Panc1 (cell line): ENCODE measurements around the gene CHRNA1.

Source experiments
- POLR2AphosphoS5 ChIP-seq: IDR thresholded peaks from 2 replicates; pipeline ENCODE4 v1.6.1; 2012; ENCODE audit warnings: mild to moderate bottlenecking, low read depth, low read length, moderate library complexity
- REST ChIP-seq, 2 experiments: IDR thresholded peaks; 2 replicates each; pipeline ENCODE4 v1.6.1; 2011 to 2012; ENCODE audit warnings: low read depth in 2 of 2, control low read depth in 1 of 2, low read length in 1 of 2, mild to moderate bottlenecking in 1 of 2, moderate library complexity in 1 of 2; ENCODE audit not compliant: insufficient read depth in 1 of 2
- SIN3A ChIP-seq: IDR thresholded peaks from 2 replicates; pipeline ENCODE4 v1.6.1; 2012; ENCODE audit warnings: low read depth, mild to moderate bottlenecking, low read length, moderate library complexity, borderline replicate concordance; ENCODE audit not compliant: insufficient read depth
- TCF7L2 ChIP-seq: IDR thresholded peaks from 2 replicates; pipeline ENCODE4 v1.6.1; 2011; ENCODE audit warnings: mild to moderate bottlenecking, low read depth, low read length, inconsistent platforms
- TF ChIP-seq, protein P1 (sequence below): fragments of 450-650 bp; IDR thresholded peaks from 2 replicates; pipeline ENCODE4 v1.5.1; 2017; ENCODE audit warnings: mild to moderate bottlenecking

- TF ChIP-seq, protein P1, sequence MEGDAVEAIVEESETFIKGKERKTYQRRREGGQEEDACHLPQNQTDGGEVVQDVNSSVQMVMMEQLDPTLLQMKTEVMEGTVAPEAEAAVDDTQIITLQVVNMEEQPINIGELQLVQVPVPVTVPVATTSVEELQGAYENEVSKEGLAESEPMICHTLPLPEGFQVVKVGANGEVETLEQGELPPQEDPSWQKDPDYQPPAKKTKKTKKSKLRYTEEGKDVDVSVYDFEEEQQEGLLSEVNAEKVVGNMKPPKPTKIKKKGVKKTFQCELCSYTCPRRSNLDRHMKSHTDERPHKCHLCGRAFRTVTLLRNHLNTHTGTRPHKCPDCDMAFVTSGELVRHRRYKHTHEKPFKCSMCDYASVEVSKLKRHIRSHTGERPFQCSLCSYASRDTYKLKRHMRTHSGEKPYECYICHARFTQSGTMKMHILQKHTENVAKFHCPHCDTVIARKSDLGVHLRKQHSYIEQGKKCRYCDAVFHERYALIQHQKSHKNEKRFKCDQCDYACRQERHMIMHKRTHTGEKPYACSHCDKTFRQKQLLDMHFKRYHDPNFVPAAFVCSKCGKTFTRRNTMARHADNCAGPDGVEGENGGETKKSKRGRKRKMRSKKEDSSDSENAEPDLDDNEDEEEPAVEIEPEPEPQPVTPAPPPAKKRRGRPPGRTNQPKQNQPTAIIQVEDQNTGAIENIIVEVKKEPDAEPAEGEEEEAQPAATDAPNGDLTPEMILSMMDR: no peak
- TF ChIP-seq POLR2AphosphoS5 (no peak), SIN3A (no peak), REST (IDR thresholded peaks at IDR 0.05; ENCODE audit: insufficient read depth in 1 of 2, low read depth in 2 of 2, low read length in 1 of 2) (no peak), TCF7L2 (no peak)
Measured at GRCh38 chr2:174704642-174705041, 59.6 kb downstream of the CHRNA1 start.
